IMR-90 (cell line): ENCODE results near the gene ACCSL. TPM values are rescaled to one million over a fixed set of nuclear protein-coding genes. Genes with fewer than 3 reads are reported as not detected.

ENCODE experiments used
- ATAC-seq: fragments of 200-7000 bp; cut with Tn5 transposase; 2 replicates; pipeline ENCODE4 v1.9.1; 2020; ENCODE audit warnings: low read depth, mild to moderate bottlenecking, moderate library complexity
- BruUV-seq: library from RNA; stranded (reverse); fragments of 400-500 nt; replicated peaks from 2 replicates; lab custom pipeline; 2021; lab: Mats Ljungman, UMichigan
- CTCF ChIA-PET: fragments of 300-600 bp; formaldehyde crosslinking; extraction: SDS; loops from one replicate; lab custom pipeline; 2021; ENCODE audit warnings: antibody characterized with exemption; lab: Yijun Ruan, JAX
- POLR2A ChIA-PET: fragments of 300-600 bp; sonication (Branson Sonifier 250); formaldehyde crosslinking; loops from one replicate; lab custom pipeline; 2022; ENCODE audit warnings: antibody characterized with exemption; ENCODE audit not compliant: unreplicated experiment; lab: Charles Lee
- DNase-seq: peaks from one replicate; pipeline ENCODE4 v3.0.0; 2013
- H2AFZ ChIP-seq: replicated peaks from 2 replicates; pipeline ENCODE3; 2013; ENCODE audit warnings: low read length, mild to moderate bottlenecking; ENCODE audit not compliant: poor library complexity
- H2AK5ac ChIP-seq: 2 replicates; pipeline ENCODE4 v1.6.1; 2013; ENCODE audit warnings: low read depth, low read length, inconsistent platforms
- H2AK9ac ChIP-seq: replicated peaks from 2 replicates; pipeline ENCODE3; 2013; ENCODE audit warnings: mild to moderate bottlenecking, low read depth, low read length, moderate library complexity; ENCODE audit not compliant: poor library complexity
- H2BK120ac ChIP-seq: 2 replicates; pipeline ENCODE4 v1.6.1; 2013; ENCODE audit warnings: low read depth, low read length, inconsistent platforms
- H2BK15ac ChIP-seq: 3 replicates; pipeline ENCODE4 v1.6.1; 2013; ENCODE audit warnings: low read depth, low read length, inconsistent platforms
- H2BK20ac ChIP-seq: 2 replicates; pipeline ENCODE4 v1.6.1; 2013; ENCODE audit warnings: low read depth, mild to moderate bottlenecking, inconsistent platforms, low read length, moderate library complexity
- H2BK5ac ChIP-seq: 2 replicates; pipeline ENCODE4 v1.6.1; 2013; ENCODE audit warnings: mild to moderate bottlenecking, low read depth, low read length, inconsistent platforms; ENCODE audit not compliant: poor library complexity, severe bottlenecking
- H3K14ac ChIP-seq: replicated peaks from 2 replicates; pipeline ENCODE4 v1.6.1; 2013; ENCODE audit warnings: low read depth, low read length, inconsistent platforms
- H3K18ac ChIP-seq: 2 replicates; pipeline ENCODE4 v1.6.1; 2013; ENCODE audit warnings: low read depth, low read length, control low read depth
- H3K23ac ChIP-seq: 2 replicates; pipeline ENCODE4 v1.6.1; 2013; ENCODE audit warnings: low read depth, low read length, inconsistent platforms
- H3K27ac ChIP-seq: 2 replicates; pipeline ENCODE4 v1.5.1; 2013; ENCODE audit warnings: mild to moderate bottlenecking, control low read depth, low read length; ENCODE audit not compliant: insufficient read depth
- H3K27me3 ChIP-seq: 2 replicates; pipeline ENCODE4 v1.6.1; 2013; ENCODE audit warnings: low read length; ENCODE audit not compliant: control insufficient read depth, insufficient read depth
- H3K36me3 ChIP-seq: 2 replicates; pipeline ENCODE4 v1.6.1; 2013; ENCODE audit warnings: low read length, mixed read lengths; ENCODE audit not compliant: control insufficient read depth, insufficient read depth
- H3K4ac ChIP-seq: 2 replicates; pipeline ENCODE4 v1.6.1; 2013; ENCODE audit warnings: low read depth, low read length, inconsistent platforms
- H3K4me1 ChIP-seq: 2 replicates; pipeline ENCODE4 v1.6.1; 2013; ENCODE audit warnings: low read length, mixed read lengths; ENCODE audit not compliant: control insufficient read depth, insufficient read depth
- H3K4me2 ChIP-seq: 2 replicates; pipeline ENCODE4 v1.6.1; 2013; ENCODE audit warnings: low read depth, mild to moderate bottlenecking, control low read depth, low read length, moderate library complexity
- H3K4me3 ChIP-seq: 2 replicates; pipeline ENCODE4 v1.5.1; 2013; ENCODE audit warnings: low read depth, mild to moderate bottlenecking, control low read depth, low read length, moderate library complexity; ENCODE audit not compliant: insufficient read depth
- H3K56ac ChIP-seq: 2 replicates; pipeline ENCODE4 v1.6.1; 2013; ENCODE audit warnings: low read length, inconsistent platforms; ENCODE audit not compliant: insufficient read depth; ENCODE audit errors: extremely low read depth
- H3K79me1 ChIP-seq, 2 experiments: 2 replicates each; pipeline ENCODE4 v1.6.1; 2013; ENCODE audit warnings: low read length in 2 of 2, inconsistent platforms in 1 of 2, low read depth in 1 of 2
- H3K9ac ChIP-seq: 2 replicates; pipeline ENCODE4 v1.6.1; 2013; ENCODE audit warnings: low read depth, low read length, control low read depth
- H3K9me1 ChIP-seq: 2 replicates; pipeline ENCODE4 v1.6.1; 2013; ENCODE audit warnings: low read length, inconsistent platforms; ENCODE audit not compliant: insufficient read depth
- H3K9me3 ChIP-seq: 2 replicates; pipeline ENCODE4 v1.6.1; 2013; ENCODE audit warnings: low read length; ENCODE audit not compliant: control insufficient read depth, insufficient read depth
- H4K20me1 ChIP-seq: 2 replicates; pipeline ENCODE4 v1.6.1; 2013; ENCODE audit warnings: low read length, inconsistent platforms; ENCODE audit not compliant: insufficient read depth
- H4K5ac ChIP-seq: 2 replicates; pipeline ENCODE4 v1.6.1; 2013; ENCODE audit warnings: mild to moderate bottlenecking, low read depth, low read length, control low read depth
- H4K8ac ChIP-seq, 2 experiments: 2 replicates each; pipeline ENCODE4 v1.6.1; 2013; ENCODE audit warnings: low read depth in 2 of 2, low read length in 2 of 2, control low read depth in 1 of 2, inconsistent platforms in 1 of 2
- H4K91ac ChIP-seq: 2 replicates; pipeline ENCODE4 v1.6.1; 2013; ENCODE audit warnings: low read depth, low read length, inconsistent platforms; ENCODE audit not compliant: insufficient read depth
- BHLHE40 ChIP-seq: fragments of 150-350 bp; IDR thresholded peaks from 2 replicates; pipeline ENCODE4 v1.6.1; 2016; ENCODE audit warnings: mild to moderate bottlenecking, low read depth, low read length
- CEBPB ChIP-seq: IDR thresholded peaks from 2 replicates; pipeline ENCODE4 v1.6.1; 2012; ENCODE audit warnings: low read depth, low read length, improper control_type of control experiment
- CHD1 ChIP-seq: IDR thresholded peaks from 2 replicates; pipeline ENCODE4 v1.6.1; 2012; ENCODE audit warnings: low read depth, low read length, improper control_type of control experiment
- CTCF ChIP-seq: conservative IDR thresholded peaks from 2 replicates; pipeline ENCODE4 v1.5.1; 2012; ENCODE audit warnings: mild to moderate bottlenecking, low read depth, low read length, improper control_type of control experiment
- ELK1 ChIP-seq: fragments of 150-350 bp; IDR thresholded peaks from 2 replicates; pipeline ENCODE4 v1.6.1; 2016; ENCODE audit warnings: low read depth, mild to moderate bottlenecking, low read length, moderate library complexity, borderline replicate concordance
- MAFK ChIP-seq: IDR thresholded peaks from 2 replicates; pipeline ENCODE4 v1.6.1; 2012; ENCODE audit warnings: low read depth, low read length, improper control_type of control experiment
- MAZ ChIP-seq: IDR thresholded peaks from 2 replicates; pipeline ENCODE4 v1.6.1; 2012; ENCODE audit warnings: low read depth, mild to moderate bottlenecking, low read length, improper control_type of control experiment, moderate library complexity, borderline replicate concordance
- MXI1 ChIP-seq: IDR thresholded peaks from 2 replicates; pipeline ENCODE4 v1.6.1; 2012; ENCODE audit warnings: low read depth, mild to moderate bottlenecking, low read length, moderate library complexity, borderline replicate concordance
- NFE2L2 ChIP-seq: fragments of 150-350 bp; IDR thresholded peaks from 2 replicates; pipeline ENCODE4 v1.6.1; 2016; ENCODE audit warnings: low read depth, mild to moderate bottlenecking, low read length
- RAD21 ChIP-seq: IDR thresholded peaks from 2 replicates; pipeline ENCODE4 v1.6.1; 2012; ENCODE audit warnings: low read length, improper control_type of control experiment
- RCOR1 ChIP-seq: IDR thresholded peaks from 2 replicates; pipeline ENCODE4 v1.6.1; 2012; ENCODE audit warnings: mild to moderate bottlenecking, low read length, improper control_type of control experiment; ENCODE audit not compliant: insufficient replicate concordance
- RFX5 ChIP-seq: IDR thresholded peaks from 2 replicates; pipeline ENCODE4 v1.8.0; 2012; ENCODE audit warnings: low read depth, mild to moderate bottlenecking, low read length, moderate library complexity
- USF2 ChIP-seq: fragments of 150-350 bp; IDR thresholded peaks from 2 replicates; pipeline ENCODE4 v1.6.1; 2017; ENCODE audit warnings: mild to moderate bottlenecking, antibody characterized with exemption, low read length, low read depth
- WGBS, 2 experiments: methylation state at CpG; one replicate each; pipeline versions ENCODE4 v1.1.5 to v1.1.7; 2013; ENCODE audit warnings: missing lambda C conversion rate in 2 of 2; ENCODE audit not compliant: insufficient read length in 1 of 2; ENCODE audit errors: extremely low coverage in 2 of 2; 5-methylcytosine and 5-hydroxymethylcytosine counted together
- dilution Hi-C: fragments of 300-500 bp; cut with HindIII; formaldehyde crosslinking; loops from one replicate; pipeline ENCODE4 v1.14.3; 2018; ENCODE audit warnings: low sequenced_read_pairs; ENCODE audit not compliant: unreplicated experiment
- in situ Hi-C: fragments of 300-500 bp; cut with MboI; formaldehyde crosslinking; loops from 3 replicates; pipeline ENCODE4 v1.14.3; 2019; ENCODE audit warnings: low sequenced_read_pairs, inconsistent platforms, mixed read lengths
- intact Hi-C: fragments of 100-400 bp; cut with micrococcal nuclease; formaldehyde crosslinking; loops from 2 replicates; pipeline ENCODE4 v1.10.0; 2022
- polyA plus RNA-seq, 3 experiments: library from polyadenylated mRNA; depleted of rRNA; stranded (reverse); fragments of >200 nt; gene quantifications; 2 replicates each; pipeline ENCODE4 v1.2.3, GENCODE V29; 2012; ENCODE audit warnings: low replicate concordance in 1 of 3
- total RNA-seq: library from RNA; depleted of rRNA; stranded (reverse); fragments of >200 nt; gene quantifications from 2 replicates; pipeline ENCODE4 v1.2.3, GENCODE V29; 2012

Gene ACCSL
- total and polyA plus RNA-seq, 2 of the 4 experiments (the other 2 are of a cell fraction), result not detected

DNA sequence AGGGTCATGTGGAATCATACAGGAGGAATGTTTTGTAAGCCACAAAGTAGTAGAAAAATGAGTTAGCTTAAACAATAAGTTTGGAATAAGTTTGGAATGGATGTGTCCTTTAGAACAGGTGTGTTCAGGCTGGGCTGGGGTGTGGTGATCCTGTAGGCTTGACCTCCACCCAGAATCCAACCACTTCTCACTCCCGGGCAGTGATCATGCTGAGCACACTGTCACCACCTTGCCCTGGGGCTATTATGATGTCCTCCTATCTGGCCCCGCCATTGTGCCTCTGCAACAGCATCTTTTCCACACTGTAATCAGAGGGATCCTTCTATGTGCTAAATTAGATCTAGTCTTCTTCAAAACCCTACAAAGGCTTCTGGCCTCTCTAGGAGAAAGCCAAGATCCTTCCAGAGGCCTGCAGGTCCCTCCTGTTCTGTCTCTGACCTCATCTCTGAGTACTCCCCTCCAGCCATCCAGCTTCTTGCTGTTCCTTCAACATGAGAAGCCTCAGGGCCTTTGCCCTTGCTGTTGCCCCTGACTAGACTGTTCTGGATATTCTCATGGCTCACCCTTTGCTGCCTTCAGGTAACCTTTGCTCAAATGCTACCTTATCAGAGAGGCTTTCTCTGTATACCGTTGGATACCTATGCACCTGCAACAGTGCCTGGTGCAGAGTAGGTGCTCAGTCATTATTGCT is 18.8 kb upstream of the ACCSL start:
- Histone ChIP-seq H3K27me3 (peaks cover 11% of the 10 kb centered on the region), H3K4me3 (no peak overlapping the region), H4K5ac (no peak overlapping the region), H3K9me1 (peaks cover 2% of the 10 kb centered on the region; the same call in 1 of the 2 replicates), H3K4ac (no peak overlapping the region), H2BK120ac (no peak overlapping the region), H2AK9ac (no peak overlapping the region), H3K9ac (no peak overlapping the region), H4K8ac (no peak overlapping the region), H3K14ac (no peak overlapping the region), H4K20me1 (no peaks in the 10 kb centered on the region; the same call in 1 of the 2 replicates), H3K4me2 (no peak overlapping the region), H2BK15ac (no peak overlapping the region), H3K36me3 (no peaks in the 10 kb centered on the region), H2BK5ac (no peak overlapping the region), H3K79me1 (no peaks in the 10 kb centered on the region), H3K23ac (no peak overlapping the region), H2BK20ac (no peak overlapping the region), H2AFZ (no peak overlapping the region), H2AK5ac (no peak overlapping the region), H3K9me3 (no peaks in the 10 kb centered on the region; the same call in 1 of the 2 replicates), H3K56ac (no peak overlapping the region), H4K91ac (no peak overlapping the region), H3K27ac (no peak overlapping the region), H3K4me1 (peaks cover 5% of the 10 kb centered on the region; the same call in 1 of the 2 replicates), H3K18ac (no peak overlapping the region)
- CTCF ChIA-PET, result no interaction called here
- TF ChIP-seq RFX5 (no peak), USF2 (no peak), CTCF (no peak), CEBPB (no peak), MAZ (no peak), MAFK (no peak), RAD21 (no peak), BHLHE40 (no peak), CHD1 (no peak), NFE2L2 (no peak), ELK1 (no peak), MXI1 (no peak), RCOR1 (no peak)
- DNase-seq (no peak), ATAC-seq (no peak)
- in situ Hi-C loops, result no loop called here
- POLR2A ChIA-PET, result no interaction called here
- BruUV-seq, result no TSS peak
- dilution Hi-C loops, result loop anchor here (25.0 kb wide), 1 partner anchor 117 kb away; no protein-coding TSS in a partner anchor
- 60% methylated on average over 1 of the region's 3 CpGs; no CpG with 5 or more reads in 1 of the 2 experiments for WGBS, 2 experiments
- intact Hi-C loops, result no loop called here
